Parathyroid adenoma (tissue), 2 donors: Measurements from ENCODE around the gene HRK.

ENCODE experiments used
- H2AFZ ChIP-seq: fragments of 300-600 bp; sonication (generic); one replicate; pipeline ENCODE4 v1.7.0; 2017; ENCODE audit warnings: antibody characterized with exemption, mild to moderate bottlenecking
- H3K27ac ChIP-seq: fragments of 300-600 bp; sonication (generic); one replicate; pipeline ENCODE4 v1.7.0; 2017
- H3K27me3 ChIP-seq: fragments of 300-600 bp; sonication (generic); one replicate; pipeline ENCODE4 v1.7.0; 2017; ENCODE audit warnings: low read length; ENCODE audit not compliant: control insufficient read depth, insufficient read depth
- H3K36me3 ChIP-seq: fragments of 300-600 bp; sonication (generic); one replicate; pipeline ENCODE4 v1.7.0; 2017; ENCODE audit warnings: low read length; ENCODE audit not compliant: control insufficient read depth, insufficient read depth
- H3K4me1 ChIP-seq: fragments of 300-600 bp; sonication (generic); one replicate; pipeline ENCODE4 v1.7.0; 2017; ENCODE audit warnings: control low read depth
- H3K4me2 ChIP-seq: fragments of 300-600 bp; sonication (generic); one replicate; pipeline ENCODE4 v1.7.0; 2017; ENCODE audit warnings: low read length
- H3K4me3 ChIP-seq: fragments of 300-600 bp; sonication (generic); one replicate; pipeline ENCODE4 v1.7.0; 2017; ENCODE audit warnings: low read depth, low read length
- H3K79me2 ChIP-seq: fragments of 300-600 bp; sonication (generic); one replicate; pipeline ENCODE4 v1.7.0; 2017; ENCODE audit warnings: control low read depth
- H3K9ac ChIP-seq: fragments of 300-600 bp; sonication (generic); one replicate; pipeline ENCODE4 v1.7.0; 2017; ENCODE audit warnings: mild to moderate bottlenecking
- H3K9me3 ChIP-seq: fragments of 300-600 bp; sonication (generic); one replicate; pipeline ENCODE4 v1.7.0; 2017; ENCODE audit warnings: low read length; ENCODE audit not compliant: control insufficient read depth
- TF ChIP-seq, protein P1 (sequence below): fragments of 300-600 bp; sonication (generic); IDR thresholded peaks from one replicate; pipeline ENCODE4 v1.7.0; 2017; ENCODE audit warnings: antibody characterized with exemption, mild to moderate bottlenecking
- donor health status: primary hyperparathyroidism.

HRK gene

DNA sequence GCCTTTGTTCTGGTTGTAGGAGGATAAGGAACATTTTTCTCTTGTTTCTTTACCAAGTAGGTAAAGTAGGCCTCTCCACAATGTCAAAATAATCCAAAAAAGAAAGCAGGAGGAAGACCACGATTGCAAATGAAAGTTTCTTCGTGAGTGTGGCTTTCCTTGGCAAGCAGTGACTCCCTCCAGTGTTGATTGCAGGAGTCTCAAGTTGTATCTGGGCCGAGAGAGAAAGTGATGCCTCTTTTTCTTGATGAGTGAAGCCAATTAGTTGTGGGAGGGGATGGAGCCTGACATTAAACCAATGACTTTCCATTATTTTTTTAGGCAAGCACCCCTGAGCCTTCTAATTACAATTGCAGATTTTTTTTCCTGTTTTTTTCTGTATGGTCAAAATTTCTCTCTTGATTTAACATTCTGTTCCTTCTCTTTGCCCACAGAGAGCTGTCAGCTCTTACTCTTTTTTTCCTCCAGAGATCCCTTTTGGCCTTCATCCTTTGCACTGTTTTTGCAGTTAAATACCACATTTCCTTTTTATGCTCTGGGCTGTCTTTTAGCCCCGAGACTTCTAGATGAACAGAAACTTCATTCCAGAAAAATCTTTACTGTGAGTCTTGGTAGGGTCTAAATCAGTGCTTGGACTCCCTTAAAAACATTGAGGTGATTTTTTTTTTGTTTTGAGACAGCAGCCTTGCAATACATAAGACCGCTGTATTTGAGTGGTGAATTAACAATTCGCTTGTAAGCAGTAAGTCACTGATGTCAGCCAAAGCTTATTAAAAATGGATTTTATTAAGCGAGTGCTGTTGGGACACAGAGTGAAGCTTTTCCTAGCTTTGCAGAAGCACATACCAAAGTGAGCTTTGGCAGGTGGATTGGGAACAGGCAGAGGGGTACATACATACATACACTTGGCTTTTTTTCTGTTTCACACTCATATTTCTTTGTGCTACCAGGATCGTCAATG lies 45.3 kb upstream of the HRK start:
- H3K27ac ChIP-seq: no peak overlapping the region
- no peak overlapping the region for H3K9ac ChIP-seq
- H3K9me3 ChIP-seq: no peaks in the 10 kb centered on the region
- TF ChIP-seq, protein P1, sequence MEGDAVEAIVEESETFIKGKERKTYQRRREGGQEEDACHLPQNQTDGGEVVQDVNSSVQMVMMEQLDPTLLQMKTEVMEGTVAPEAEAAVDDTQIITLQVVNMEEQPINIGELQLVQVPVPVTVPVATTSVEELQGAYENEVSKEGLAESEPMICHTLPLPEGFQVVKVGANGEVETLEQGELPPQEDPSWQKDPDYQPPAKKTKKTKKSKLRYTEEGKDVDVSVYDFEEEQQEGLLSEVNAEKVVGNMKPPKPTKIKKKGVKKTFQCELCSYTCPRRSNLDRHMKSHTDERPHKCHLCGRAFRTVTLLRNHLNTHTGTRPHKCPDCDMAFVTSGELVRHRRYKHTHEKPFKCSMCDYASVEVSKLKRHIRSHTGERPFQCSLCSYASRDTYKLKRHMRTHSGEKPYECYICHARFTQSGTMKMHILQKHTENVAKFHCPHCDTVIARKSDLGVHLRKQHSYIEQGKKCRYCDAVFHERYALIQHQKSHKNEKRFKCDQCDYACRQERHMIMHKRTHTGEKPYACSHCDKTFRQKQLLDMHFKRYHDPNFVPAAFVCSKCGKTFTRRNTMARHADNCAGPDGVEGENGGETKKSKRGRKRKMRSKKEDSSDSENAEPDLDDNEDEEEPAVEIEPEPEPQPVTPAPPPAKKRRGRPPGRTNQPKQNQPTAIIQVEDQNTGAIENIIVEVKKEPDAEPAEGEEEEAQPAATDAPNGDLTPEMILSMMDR: no peak
- peaks cover 16% of the 10 kb centered on the region for H3K79me2 ChIP-seq
- no peaks in the 10 kb centered on the region for H3K36me3 ChIP-seq
- H3K4me2 ChIP-seq: no peak overlapping the region
- H3K4me1 ChIP-seq: peaks cover 2% of the 10 kb centered on the region
- H3K27me3 ChIP-seq: no peaks in the 10 kb centered on the region
- no peak overlapping the region for H2AFZ ChIP-seq
- no peak overlapping the region for H3K4me3 ChIP-seq

DNA sequence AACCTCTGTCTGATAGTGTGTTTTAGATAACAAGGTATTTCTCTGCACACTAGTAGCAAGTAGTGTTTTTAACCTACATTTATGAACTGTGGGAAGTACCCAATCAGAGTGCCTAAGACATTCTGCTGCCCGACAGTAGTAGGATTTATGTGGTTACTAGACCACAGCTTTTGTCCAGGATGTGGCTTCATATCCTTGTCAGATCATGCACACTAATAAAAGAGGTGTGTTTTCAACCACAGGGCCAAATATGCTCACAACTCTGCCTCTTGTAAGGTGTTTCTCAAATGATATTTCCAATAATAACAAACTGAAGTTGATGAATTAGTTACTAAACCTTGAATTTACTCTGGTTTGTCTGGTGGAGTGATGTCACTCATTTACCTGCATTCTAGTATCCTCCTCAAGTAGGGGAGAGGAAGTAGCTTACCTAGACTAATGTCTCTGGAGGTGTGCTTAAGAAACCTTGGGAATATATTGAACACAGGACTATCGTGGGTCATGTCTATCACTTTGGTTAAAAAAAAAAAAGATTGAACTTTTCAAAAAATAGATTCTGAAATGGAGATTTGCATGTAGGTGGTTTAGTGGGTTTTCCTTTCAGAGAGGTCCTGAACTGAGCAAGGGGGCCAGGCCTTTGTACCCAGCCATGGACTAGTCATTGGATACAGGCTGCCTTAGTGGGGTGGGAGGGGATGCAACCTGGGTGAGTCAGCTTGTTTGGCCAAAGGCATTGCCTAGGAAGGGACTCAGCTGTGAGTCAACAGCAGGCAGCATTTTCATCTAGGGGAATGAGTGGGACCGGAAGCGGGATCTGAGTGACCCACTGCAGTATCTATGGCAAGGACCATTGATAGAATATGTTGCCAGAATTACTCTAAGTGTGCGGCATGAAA lies 43.6 kb upstream of the HRK start:
- Histone ChIP-seq H3K27ac (no peak overlapping the region), H3K4me3 (no peak overlapping the region), H2AFZ (no peak overlapping the region), H3K27me3 (no peaks in the 10 kb centered on the region), H3K36me3 (no peaks in the 10 kb centered on the region), H3K4me2 (no peak overlapping the region), H3K9me3 (no peaks in the 10 kb centered on the region), H3K79me2 (peaks cover 15% of the 10 kb centered on the region), H3K9ac (no peak overlapping the region), H3K4me1 (peaks cover 2% of the 10 kb centered on the region)
- TF ChIP-seq, protein P1: no peak

DNA sequence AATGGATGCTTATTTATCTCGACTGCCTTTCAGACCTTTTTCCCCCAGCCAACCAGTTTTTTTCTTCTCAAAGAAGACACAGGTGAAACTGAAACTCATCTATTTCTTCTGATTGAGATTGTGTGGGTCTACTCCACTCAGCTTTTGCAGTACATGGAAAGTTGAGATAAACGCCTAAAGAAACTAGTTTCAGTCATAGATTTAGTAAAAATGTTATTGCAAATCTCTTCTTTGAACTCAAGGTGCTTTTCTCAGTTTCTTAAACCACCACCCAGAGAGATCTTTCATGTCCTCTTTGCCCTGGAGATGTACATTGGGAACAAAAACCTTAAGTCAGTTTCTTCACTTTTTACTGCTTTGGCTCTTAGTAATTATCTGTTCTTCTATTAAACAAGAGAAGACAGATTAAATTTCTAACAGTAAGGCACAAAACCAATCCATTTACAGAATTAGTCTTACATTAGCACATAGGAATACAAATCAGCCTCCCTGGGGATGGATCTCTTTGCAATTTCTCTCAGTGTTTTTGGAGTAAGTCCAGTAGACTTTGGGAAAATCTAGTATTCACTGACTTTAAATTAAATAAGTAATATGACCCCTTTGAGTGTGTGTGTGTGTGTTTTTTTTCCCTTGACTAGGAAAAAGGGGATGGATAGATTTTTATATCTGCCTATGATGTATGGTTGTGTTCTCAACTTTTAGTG lies 41.1 kb upstream of the HRK start:
- peaks cover 2% of the 10 kb centered on the region for H3K4me1 ChIP-seq
- H2AFZ ChIP-seq: no peak overlapping the region
- no peak overlapping the region for H3K9ac ChIP-seq
- no peak overlapping the region for H3K27ac ChIP-seq
- H3K27me3 ChIP-seq: no peaks in the 10 kb centered on the region
- no peaks in the 10 kb centered on the region for H3K9me3 ChIP-seq
- no peaks in the 10 kb centered on the region for H3K36me3 ChIP-seq
- TF ChIP-seq, protein P1: no peak
- H3K4me2 ChIP-seq: no peak overlapping the region
- peaks cover 7% of the 10 kb centered on the region for H3K79me2 ChIP-seq
- H3K4me3 ChIP-seq: no peak overlapping the region

DNA sequence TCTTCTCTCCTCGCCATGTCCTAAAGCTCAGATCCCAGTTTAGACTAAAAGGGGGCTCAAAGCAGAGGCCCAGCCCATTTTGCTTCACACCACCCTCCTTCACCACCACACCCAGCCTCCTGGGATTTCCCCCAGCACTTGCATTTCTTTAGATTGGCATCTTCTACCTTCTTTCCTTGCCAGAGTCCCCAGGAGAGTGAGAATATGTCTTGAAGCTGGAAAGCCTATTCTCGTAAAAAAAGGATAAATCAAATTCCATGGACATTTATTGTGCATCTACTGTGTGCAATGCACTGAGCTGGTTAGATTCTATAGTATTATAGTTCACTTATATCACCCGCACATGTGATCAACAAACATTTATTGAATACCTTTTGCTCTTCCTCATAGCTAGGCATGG lies 39.7 kb upstream of the HRK start:
- H3K4me1 ChIP-seq: peaks cover 2% of the 10 kb centered on the region
- no peaks in the 10 kb centered on the region for H3K9me3 ChIP-seq
- no peak overlapping the region for H2AFZ ChIP-seq
- no peaks in the 10 kb centered on the region for H3K36me3 ChIP-seq
- H3K79me2 ChIP-seq: peaks cover 11% of the 10 kb centered on the region
- no peak overlapping the region for H3K9ac ChIP-seq
- no peak overlapping the region for H3K4me3 ChIP-seq
- H3K27ac ChIP-seq: no peak overlapping the region
- TF ChIP-seq, protein P1: no peak
- no peak overlapping the region for H3K4me2 ChIP-seq
- H3K27me3 ChIP-seq: no peaks in the 10 kb centered on the region
